Measurements from ENCODE around the gene NADK2. TPM values are rescaled to one million over a fixed set of nuclear protein-coding genes. Genes with fewer than 3 reads are reported as not detected.

NADK2 gene
- polyA plus RNA-seq, 1 donor, result 50.6 TPM

GRCh38 chr5:36168737-36169136 lies 73.0 kb downstream of the NADK2 start:
- Histone ChIP-seq H3K4me1 (ENCODE audit: control insufficient read depth, insufficient read depth, low read length) (peaks cover 8% of the 10 kb centered on the region), H3K36me3 (ENCODE audit: control insufficient read depth, insufficient read depth, low read length) (peaks cover 83% of the 10 kb centered on the region)

GRCh38 chr5:36164461-36164860 lies 77.3 kb downstream of the NADK2 start:
- no peaks in the 10 kb centered on the region for H3K9me3 ChIP-seq (ENCODE audit: control insufficient read depth, low read depth, low read length)
- peaks cover 80% of the 10 kb centered on the region for H3K36me3 ChIP-seq (ENCODE audit: control insufficient read depth, insufficient read depth, low read length)
- no peaks in the 10 kb centered on the region for H3K27me3 ChIP-seq (ENCODE audit: control insufficient read depth, insufficient read depth, low read length)
- H3K4me1 ChIP-seq (ENCODE audit: control insufficient read depth, insufficient read depth, low read length), result peaks cover 32% of the 10 kb centered on the region
- DNase-seq, result no peak
- peak overlapping the region; percentile 9 for H3K27ac ChIP-seq (ENCODE audit: low read length)
- WGBS (ENCODE audit: insufficient coverage, low lambda C conversion rate), result no CpG with 5 or more reads among the region's 4 CpGs
- no peak overlapping the region for H3K4me3 ChIP-seq (ENCODE audit: low read length)

More at GRCh38 chr5:36168737-36169136, 73.0 kb downstream of the NADK2 start:
- H3K4me3 ChIP-seq (ENCODE audit: low read length), result no peak overlapping the region
- no peaks in the 10 kb centered on the region for H3K9me3 ChIP-seq (ENCODE audit: control insufficient read depth, low read depth, low read length)
- H3K27ac ChIP-seq (ENCODE audit: low read length), result no peak overlapping the region
- DNase-seq, result no peak
- no peaks in the 10 kb centered on the region for H3K27me3 ChIP-seq (ENCODE audit: control insufficient read depth, insufficient read depth, low read length)
- 100% methylated on average over 1 of the region's 4 CpGs for WGBS (ENCODE audit: insufficient coverage, low lambda C conversion rate)

- peaks cover 80% of the 10 kb centered on the region for H3K36me3 ChIP-seq (ENCODE audit: control insufficient read depth, insufficient read depth, low read length)
- no peak overlapping the region for H3K4me3 ChIP-seq (ENCODE audit: low read length)
- peaks cover 47% of the 10 kb centered on the region for H3K4me1 ChIP-seq (ENCODE audit: control insufficient read depth, insufficient read depth, low read length)
- no peak for DNase-seq
- no peak overlapping the region for H3K27ac ChIP-seq (ENCODE audit: low read length)
- WGBS (ENCODE audit: insufficient coverage, low lambda C conversion rate), result 83% methylated on average over 1 of the region's 9 CpGs
- no peaks in the 10 kb centered on the region for H3K27me3 ChIP-seq (ENCODE audit: control insufficient read depth, insufficient read depth, low read length)
- no peaks in the 10 kb centered on the region for H3K9me3 ChIP-seq (ENCODE audit: control insufficient read depth, low read depth, low read length)
These were observed 78.8 kb downstream of the NADK2 start for GRCh38 chr5:36162810-36163486.

- peak overlapping the region; percentile 86 for H3K27ac ChIP-seq (ENCODE audit: low read length)
- no peaks in the 10 kb centered on the region for H3K9me3 ChIP-seq (ENCODE audit: control insufficient read depth, low read depth, low read length)
- no peaks in the 10 kb centered on the region for H3K27me3 ChIP-seq (ENCODE audit: control insufficient read depth, insufficient read depth, low read length)
- no CpG with 5 or more reads among the region's 4 CpGs for WGBS (ENCODE audit: insufficient coverage, low lambda C conversion rate)
- DNase-seq, result peak; percentile 74 to 89
- H3K4me1 ChIP-seq (ENCODE audit: control insufficient read depth, insufficient read depth, low read length), result peaks cover 62% of the 10 kb centered on the region
- peaks cover 77% of the 10 kb centered on the region for H3K36me3 ChIP-seq (ENCODE audit: control insufficient read depth, insufficient read depth, low read length)
- no peak overlapping the region for H3K4me3 ChIP-seq (ENCODE audit: low read length)
These were observed 80.4 kb downstream of the NADK2 start for GRCh38 chr5:36161361-36161760.

- Histone ChIP-seq H3K9me3 (ENCODE audit: control insufficient read depth, low read depth, low read length) (no peaks in the 10 kb centered on the region), H3K4me1 (ENCODE audit: control insufficient read depth, insufficient read depth, low read length) (peaks cover 69% of the 10 kb centered on the region), H3K36me3 (ENCODE audit: control insufficient read depth, insufficient read depth, low read length) (peaks cover 77% of the 10 kb centered on the region), H3K4me3 (ENCODE audit: low read length) (no peak overlapping the region), H3K27ac (ENCODE audit: low read length) (peak overlapping the region; percentile 86), H3K27me3 (ENCODE audit: control insufficient read depth, insufficient read depth, low read length) (no peaks in the 10 kb centered on the region)
- no peak for DNase-seq
- WGBS (ENCODE audit: insufficient coverage, low lambda C conversion rate), result no CpG with 5 or more reads among the region's 3 CpGs
These were observed 81.1 kb downstream of the NADK2 start for GRCh38 chr5:36160617-36161016.

DNA sequence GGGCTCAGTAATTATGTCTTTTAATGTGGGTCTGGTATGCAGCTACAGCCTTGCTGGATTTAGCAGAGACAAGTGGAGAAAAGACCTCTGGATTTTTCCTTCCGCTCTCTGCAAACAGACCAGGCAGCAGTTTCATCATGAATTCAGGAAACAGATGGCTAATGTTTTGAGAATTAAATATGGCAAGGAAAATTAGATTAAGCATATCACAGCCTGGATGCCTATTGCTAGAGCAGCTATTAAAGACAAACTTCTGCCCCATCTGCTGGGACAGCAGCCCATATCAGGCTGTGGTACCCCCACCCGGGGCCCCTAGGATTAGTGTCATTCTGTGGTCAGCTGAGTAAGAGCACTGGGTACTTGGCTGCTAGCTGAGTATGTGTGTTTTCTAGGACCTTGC lies 83.6 kb downstream of the NADK2 start:
- WGBS (ENCODE audit: insufficient coverage, low lambda C conversion rate), result no CpG with 5 or more reads among the region's 2 CpGs

GRCh38 chr5:36156619-36157018 lies 85.1 kb downstream of the NADK2 start:
- Histone ChIP-seq H3K4me1 (ENCODE audit: control insufficient read depth, insufficient read depth, low read length) (peaks cover 61% of the 10 kb centered on the region), H3K36me3 (ENCODE audit: control insufficient read depth, insufficient read depth, low read length) (peaks cover 69% of the 10 kb centered on the region), H3K27ac (ENCODE audit: low read length) (peak overlapping the region; percentile 75), H3K4me3 (ENCODE audit: low read length) (no peak overlapping the region), H3K27me3 (ENCODE audit: control insufficient read depth, insufficient read depth, low read length) (no peaks in the 10 kb centered on the region), H3K9me3 (ENCODE audit: control insufficient read depth, low read depth, low read length) (peaks cover 9% of the 10 kb centered on the region)
- 60% methylated on average over 1 of the region's 1 CpG for WGBS (ENCODE audit: insufficient coverage, low lambda C conversion rate)
- DNase-seq, result no peak

More for the DNA sequence above, 83.6 kb downstream of the NADK2 start:
- H3K4me1 ChIP-seq (ENCODE audit: control insufficient read depth, insufficient read depth, low read length), result peaks cover 67% of the 10 kb centered on the region
- H3K4me3 ChIP-seq (ENCODE audit: low read length), result no peak overlapping the region
- DNase-seq, result peak; percentile 29 to 58
- peaks cover 82% of the 10 kb centered on the region for H3K36me3 ChIP-seq (ENCODE audit: control insufficient read depth, insufficient read depth, low read length)
- H3K27me3 ChIP-seq (ENCODE audit: control insufficient read depth, insufficient read depth, low read length), result no peaks in the 10 kb centered on the region
- H3K27ac ChIP-seq (ENCODE audit: low read length), result peak overlapping the region; percentile 66
- peaks cover 7% of the 10 kb centered on the region for H3K9me3 ChIP-seq (ENCODE audit: control insufficient read depth, low read depth, low read length)

DNA sequence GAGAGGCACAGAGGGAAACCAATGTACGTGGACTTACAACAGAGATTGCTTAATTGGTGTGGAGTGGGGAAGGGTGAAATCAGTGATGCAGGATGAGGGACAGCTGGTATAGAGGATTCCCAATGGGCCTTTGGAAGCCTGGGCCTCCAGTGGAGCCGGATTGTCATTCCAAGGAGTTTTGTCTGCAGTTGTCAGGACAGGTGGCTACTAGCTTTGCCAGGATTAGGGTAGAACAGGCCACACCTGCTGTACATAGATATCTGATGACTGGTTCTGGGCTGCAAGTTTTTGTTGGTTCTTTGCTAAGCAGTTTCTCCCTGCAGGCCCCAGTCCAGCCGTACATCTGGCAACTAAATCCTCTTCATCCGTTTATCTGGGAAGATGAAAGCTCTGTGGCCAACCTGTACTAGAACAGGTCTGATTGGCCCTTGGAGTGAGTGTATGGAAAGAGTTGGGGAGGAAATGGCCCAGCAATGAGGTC lies 85.6 kb downstream of the NADK2 start:
- H3K36me3 ChIP-seq (ENCODE audit: control insufficient read depth, insufficient read depth, low read length), result peaks cover 69% of the 10 kb centered on the region
- 20% methylated on average over 1 of the region's 4 CpGs for WGBS (ENCODE audit: insufficient coverage, low lambda C conversion rate)
- H3K4me1 ChIP-seq (ENCODE audit: control insufficient read depth, insufficient read depth, low read length), result peaks cover 59% of the 10 kb centered on the region
- H3K27ac ChIP-seq (ENCODE audit: low read length), result peak overlapping the region; percentile 75
- peaks cover 9% of the 10 kb centered on the region for H3K9me3 ChIP-seq (ENCODE audit: control insufficient read depth, low read depth, low read length)
- no peak overlapping the region for H3K4me3 ChIP-seq (ENCODE audit: low read length)
- no peaks in the 10 kb centered on the region for H3K27me3 ChIP-seq (ENCODE audit: control insufficient read depth, insufficient read depth, low read length)
- DNase-seq, result peak; percentile 43 to 69

- Histone ChIP-seq H3K36me3 (ENCODE audit: control insufficient read depth, insufficient read depth, low read length) (peaks cover 63% of the 10 kb centered on the region), H3K4me1 (ENCODE audit: control insufficient read depth, insufficient read depth, low read length) (peaks cover 51% of the 10 kb centered on the region), H3K9me3 (ENCODE audit: control insufficient read depth, low read depth, low read length) (peaks cover 9% of the 10 kb centered on the region), H3K4me3 (ENCODE audit: low read length) (no peak overlapping the region), H3K27ac (ENCODE audit: low read length) (peak overlapping the region; percentile 75), H3K27me3 (ENCODE audit: control insufficient read depth, insufficient read depth, low read length) (no peaks in the 10 kb centered on the region)
- WGBS (ENCODE audit: insufficient coverage, low lambda C conversion rate), result 71% methylated on average over 1 of the region's 7 CpGs
- no peak for DNase-seq
These were observed 86.4 kb downstream of the NADK2 start for GRCh38 chr5:36155291-36155690.

- Histone ChIP-seq H3K4me1 (ENCODE audit: control insufficient read depth, insufficient read depth, low read length) (peaks cover 36% of the 10 kb centered on the region), H3K9me3 (ENCODE audit: control insufficient read depth, low read depth, low read length) (peaks cover 9% of the 10 kb centered on the region), H3K27ac (ENCODE audit: low read length) (peak overlapping the region; percentile 78), H3K4me3 (ENCODE audit: low read length) (peak overlapping the region; percentile 69), H3K36me3 (ENCODE audit: control insufficient read depth, insufficient read depth, low read length) (peaks cover 48% of the 10 kb centered on the region), H3K27me3 (ENCODE audit: control insufficient read depth, insufficient read depth, low read length) (no peaks in the 10 kb centered on the region)
- DNase-seq, result peak; percentile 53 to 74
- 0% methylated on average over 1 of the region's 4 CpGs for WGBS (ENCODE audit: insufficient coverage, low lambda C conversion rate)
These were observed 88.0 kb downstream of the NADK2 start for GRCh38 chr5:36153726-36154125.

DNA sequence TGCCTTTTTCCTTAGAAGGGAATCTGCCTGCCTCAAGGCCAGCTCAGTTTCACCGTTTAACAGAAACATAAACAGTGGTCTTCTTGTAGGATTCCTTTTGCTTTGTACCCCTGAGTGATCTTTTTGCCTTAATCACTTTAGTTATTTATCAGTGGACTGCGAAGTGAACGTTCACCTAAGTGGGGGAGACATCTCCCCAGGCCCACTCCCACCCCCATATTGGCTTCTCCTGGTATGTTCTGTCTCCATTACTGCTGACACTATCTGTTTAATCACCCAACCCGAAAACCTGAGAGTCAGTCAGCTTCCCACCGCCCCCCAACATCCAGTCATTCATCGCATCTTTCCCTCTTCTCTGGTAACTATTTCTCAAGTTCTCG lies 88.4 kb downstream of the NADK2 start:
- H3K4me3 ChIP-seq (ENCODE audit: low read length), result peak overlapping the region; percentile 69
- no CpG with 5 or more reads among the region's 7 CpGs for WGBS (ENCODE audit: insufficient coverage, low lambda C conversion rate)
- peaks cover 9% of the 10 kb centered on the region for H3K9me3 ChIP-seq (ENCODE audit: control insufficient read depth, low read depth, low read length)
- peaks cover 32% of the 10 kb centered on the region for H3K4me1 ChIP-seq (ENCODE audit: control insufficient read depth, insufficient read depth, low read length)
- no peaks in the 10 kb centered on the region for H3K27me3 ChIP-seq (ENCODE audit: control insufficient read depth, insufficient read depth, low read length)
- DNase-seq, result no peak
- peak overlapping the region; percentile 78 for H3K27ac ChIP-seq (ENCODE audit: low read length)
- H3K36me3 ChIP-seq (ENCODE audit: control insufficient read depth, insufficient read depth, low read length), result peaks cover 43% of the 10 kb centered on the region
